ENCODE data around the gene POLR3K.

The POLR3K gene

DNA sequence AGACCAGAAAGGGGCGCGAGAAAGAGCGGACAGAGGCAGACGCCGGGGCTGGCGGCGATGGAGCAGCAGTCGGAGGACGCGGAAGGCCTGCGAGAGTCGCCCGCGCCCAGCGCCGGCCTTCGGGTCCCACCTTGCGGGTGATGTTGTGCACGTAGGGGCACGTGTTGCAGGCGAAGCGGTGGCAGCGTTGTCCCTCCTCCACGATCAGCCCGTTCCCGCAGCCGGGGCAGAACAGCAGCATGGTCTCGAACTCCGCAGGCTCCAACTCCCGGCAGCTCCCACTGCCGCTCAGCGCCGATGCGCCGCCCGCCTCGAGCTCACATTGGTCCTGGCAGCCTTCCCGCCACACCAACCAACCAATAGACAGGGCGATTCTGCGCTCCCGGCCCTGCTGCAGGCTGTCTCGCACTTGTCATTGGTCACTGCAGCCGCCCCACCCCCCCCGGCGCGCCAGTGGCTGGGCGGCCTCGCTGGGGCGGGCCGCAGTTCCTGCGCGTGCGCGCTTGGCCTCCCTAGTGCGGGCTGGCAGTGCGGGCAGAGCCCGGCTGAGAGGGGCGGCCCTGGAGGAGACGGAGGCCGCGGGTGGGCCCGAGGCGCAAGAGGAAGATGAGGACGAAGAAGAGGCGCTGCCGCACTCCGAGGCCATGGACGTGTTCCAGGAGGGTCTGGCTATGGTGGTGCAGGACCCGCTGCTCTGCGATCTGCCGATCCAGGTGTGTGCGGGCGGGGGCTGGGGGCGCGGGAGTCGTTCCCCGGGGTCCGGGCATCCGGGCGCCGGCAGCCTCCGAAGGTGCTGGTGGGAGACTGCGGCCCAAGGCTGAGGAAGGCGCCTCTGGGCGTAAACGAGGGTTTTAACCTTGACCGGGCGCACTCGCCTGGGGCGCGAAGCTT, at the start of gene POLR3K, which contains the start of gene SNRNP25:
Gene POLR3K (minus strand): TSS at position 263 of the 891 bp plus-strand sequence. CDS start 22 bp downstream, at position 241.
Gene SNRNP25 (plus strand): TSS at position 483 of the 891 bp plus-strand sequence. CDS start 189 bp downstream, at position 672.
- DNase-seq, result peak; percentile 97 to 98

DNA sequence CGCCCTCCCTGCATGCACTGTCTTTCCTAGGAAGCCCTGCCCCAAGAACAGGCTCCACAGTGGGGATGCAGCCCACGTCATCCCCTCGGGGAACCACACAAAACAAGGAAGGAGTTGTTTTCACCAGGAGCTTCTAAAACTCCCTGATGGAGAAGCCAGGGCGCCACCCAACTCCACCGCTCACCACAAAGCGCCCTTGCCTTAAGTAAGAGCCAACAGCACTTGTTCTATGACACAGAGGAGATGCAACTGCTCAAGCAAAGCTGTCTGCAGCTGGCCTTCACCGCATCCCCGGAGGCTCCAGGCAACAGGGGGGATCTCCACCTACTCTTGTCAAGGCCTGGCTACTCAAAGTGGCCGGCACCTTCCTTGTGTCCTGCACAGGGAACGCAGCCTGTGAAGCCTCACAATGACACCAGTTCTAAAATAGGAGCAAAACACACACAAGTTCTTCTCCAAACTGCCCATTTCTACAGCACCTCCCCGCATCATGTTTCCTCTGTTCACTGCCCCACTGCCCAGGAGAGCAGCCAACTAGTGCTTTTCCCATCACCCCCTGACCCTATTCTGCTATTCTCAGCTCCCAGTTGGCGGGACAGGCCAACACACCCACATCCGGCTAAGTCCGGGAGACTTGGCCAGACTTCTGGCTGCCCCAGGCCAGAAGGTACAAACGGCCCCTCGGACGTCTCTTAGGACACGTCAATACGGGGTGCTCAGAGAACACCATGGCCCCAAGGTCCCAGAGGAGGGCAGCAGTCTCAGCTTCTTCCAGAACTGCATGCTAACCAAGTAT, 48.9 kb upstream of the POLR3K start:
- no peak for DNase-seq

DNA sequence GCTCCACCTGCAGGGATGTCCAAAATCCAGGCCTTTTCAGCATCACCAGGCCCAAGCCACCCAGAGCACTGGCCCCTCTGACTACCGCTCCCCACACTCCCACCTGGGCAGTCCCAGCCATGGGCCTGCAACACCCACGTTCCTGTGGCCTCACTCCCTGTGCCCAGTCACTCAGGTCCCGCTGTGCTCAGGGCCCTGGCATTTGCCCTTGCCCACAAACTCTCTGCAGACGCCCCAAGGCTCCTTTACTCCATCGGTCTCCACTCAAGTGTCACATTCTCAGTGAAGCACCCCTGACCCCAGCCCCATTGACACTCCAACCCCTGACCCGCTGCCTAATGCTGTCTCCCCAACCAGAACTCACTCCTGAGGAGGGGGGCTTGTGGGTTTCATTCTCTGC, 48.2 kb upstream of the POLR3K start:
- no peak for DNase-seq

DNA sequence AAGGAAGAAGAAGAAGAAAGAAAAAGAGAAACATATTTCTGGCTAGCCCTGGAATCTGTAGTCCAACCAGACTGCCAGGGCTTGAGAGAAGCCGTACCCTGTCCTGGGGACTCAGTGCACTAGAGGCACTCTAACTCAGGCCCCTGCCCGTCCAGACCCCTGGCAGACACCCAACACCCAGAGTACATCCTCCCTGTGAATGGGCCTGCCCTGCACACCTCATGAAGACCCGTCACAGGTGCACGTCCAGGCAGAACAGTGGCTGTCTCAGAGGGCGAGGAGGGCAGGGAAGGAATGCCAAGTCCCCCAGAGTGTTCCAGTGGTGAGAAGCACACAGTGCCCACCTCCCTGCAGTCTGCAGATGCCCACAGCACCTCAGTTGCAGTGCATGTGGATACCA, 47.6 kb upstream of the POLR3K start:
- DNase-seq, result no peak

DNA sequence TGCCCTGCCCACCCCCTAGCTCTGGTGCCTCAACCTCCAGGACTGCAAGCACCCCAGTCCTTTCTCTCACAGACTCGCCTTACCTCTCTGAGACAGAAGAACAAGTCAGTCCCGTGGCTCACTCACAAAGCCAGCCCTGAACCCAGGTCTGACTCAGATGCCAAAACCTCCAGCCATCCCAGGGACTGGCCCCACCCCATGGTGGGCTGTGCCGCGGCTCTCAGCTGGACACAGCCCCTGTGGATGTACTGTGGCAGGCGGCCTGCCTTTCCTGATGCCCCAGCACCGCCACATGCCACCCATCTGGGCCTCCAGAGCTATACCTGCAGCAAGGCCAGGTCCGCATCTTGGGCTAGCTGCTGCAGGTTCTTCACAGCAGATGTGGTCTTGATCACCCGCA, 44.4 kb upstream of the POLR3K start:
- no peak for DNase-seq

DNA sequence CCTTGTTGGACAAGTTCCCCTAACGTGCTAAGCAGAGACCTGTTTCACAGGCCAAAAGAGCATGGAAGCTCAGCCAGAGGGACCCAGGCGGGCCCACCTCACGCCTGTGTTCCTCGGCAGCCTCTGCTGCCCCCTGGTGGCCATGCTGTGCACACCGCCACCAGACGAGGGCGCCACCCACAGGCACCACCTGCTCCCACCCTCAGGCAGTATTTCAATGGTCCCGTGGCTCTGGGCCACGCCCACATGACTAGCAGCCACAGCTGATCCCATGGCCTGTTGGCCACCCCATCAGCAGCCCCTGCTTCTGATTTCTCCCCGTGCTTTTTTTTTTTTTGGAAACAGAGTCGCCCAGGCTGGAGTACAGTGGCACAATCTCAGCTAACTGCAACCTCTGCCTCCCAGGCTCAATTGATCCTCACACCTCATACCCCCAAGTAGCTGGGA, 43.5 kb upstream of the POLR3K start:
- peak; percentile 77 to 88 for DNase-seq

DNA sequence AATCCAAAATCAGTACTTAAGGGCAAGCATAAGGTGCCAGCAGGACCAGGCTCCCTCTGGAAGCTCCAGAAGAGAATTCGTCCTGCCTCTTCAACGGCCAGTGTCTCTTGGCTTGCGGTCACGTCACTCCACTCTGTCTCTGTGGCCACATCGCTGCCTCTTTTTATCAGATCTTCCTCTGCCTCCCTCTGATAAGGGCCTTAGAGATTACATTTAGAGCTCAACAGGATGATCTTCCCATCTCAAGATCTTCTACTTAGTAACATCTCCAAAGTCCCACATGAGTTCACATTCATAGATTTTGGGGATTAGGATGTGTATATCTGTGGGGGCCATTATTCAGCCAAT, 41.5 kb upstream of the POLR3K start:
- DNase-seq, result no peak

DNA sequence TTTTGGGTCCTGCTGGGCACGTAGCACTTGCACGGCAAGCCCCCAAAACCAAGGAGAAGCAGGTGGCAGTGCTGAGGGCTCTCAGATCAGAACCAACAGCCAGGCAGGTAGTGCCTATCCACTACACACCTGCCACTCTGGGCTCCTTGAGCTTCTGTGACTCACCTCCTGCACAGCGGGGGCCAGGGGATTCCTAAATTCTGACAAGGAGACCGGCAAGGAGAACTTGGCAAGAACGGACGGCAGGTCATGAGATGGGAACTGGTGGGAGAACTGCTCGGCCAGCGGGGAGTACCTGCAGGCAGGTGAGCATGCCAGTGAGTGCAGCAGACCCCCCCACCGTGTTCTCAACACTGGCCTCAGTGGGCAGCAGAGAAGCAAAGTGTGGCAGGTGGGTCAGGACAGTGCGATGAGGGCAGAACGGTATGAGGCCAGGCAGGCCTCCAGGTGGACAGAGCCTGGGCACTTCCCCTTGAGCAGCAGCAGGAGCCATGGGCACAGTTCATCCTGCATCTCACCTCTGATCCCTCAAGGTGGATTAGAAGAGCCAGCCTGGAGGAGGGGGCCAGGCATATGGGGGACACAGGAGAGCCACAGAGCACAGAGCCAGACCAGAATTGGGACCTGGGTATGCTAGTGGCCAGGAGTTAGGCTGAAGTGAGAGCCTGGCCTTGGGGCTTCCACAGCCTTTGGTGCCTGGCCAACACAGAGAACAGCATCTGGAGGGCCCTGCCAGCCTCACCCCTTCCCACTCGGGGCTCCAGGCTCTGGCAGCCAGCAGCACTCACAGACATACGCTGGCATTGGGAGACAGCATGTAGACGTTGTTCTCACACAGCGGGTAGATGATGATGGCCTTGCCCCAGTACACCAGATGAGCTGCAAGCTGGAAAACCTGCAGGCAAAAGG, 39.3 kb upstream of the POLR3K start:
- no peak for DNase-seq

DNA sequence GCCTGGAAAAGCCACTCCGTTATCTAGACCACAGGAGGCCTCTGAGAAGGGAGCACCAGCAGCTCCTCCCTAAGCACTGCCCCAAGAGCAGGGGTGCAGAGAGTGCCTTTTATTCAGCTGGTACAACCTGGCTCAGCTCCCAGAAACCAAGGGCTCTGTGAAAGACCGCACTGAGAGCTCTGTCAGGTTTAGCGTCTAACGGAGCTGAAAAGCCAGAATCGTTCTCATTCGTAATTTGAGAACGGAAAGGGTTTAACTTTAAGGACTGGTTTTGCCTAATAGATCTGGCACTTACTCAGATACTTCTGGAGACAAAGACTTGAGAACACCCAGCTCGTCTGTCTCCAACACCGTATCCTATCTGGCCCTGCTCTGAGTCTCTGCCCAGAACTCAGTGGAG, 38.1 kb upstream of the POLR3K start:
- peak; percentile 44 to 76 for DNase-seq

DNA sequence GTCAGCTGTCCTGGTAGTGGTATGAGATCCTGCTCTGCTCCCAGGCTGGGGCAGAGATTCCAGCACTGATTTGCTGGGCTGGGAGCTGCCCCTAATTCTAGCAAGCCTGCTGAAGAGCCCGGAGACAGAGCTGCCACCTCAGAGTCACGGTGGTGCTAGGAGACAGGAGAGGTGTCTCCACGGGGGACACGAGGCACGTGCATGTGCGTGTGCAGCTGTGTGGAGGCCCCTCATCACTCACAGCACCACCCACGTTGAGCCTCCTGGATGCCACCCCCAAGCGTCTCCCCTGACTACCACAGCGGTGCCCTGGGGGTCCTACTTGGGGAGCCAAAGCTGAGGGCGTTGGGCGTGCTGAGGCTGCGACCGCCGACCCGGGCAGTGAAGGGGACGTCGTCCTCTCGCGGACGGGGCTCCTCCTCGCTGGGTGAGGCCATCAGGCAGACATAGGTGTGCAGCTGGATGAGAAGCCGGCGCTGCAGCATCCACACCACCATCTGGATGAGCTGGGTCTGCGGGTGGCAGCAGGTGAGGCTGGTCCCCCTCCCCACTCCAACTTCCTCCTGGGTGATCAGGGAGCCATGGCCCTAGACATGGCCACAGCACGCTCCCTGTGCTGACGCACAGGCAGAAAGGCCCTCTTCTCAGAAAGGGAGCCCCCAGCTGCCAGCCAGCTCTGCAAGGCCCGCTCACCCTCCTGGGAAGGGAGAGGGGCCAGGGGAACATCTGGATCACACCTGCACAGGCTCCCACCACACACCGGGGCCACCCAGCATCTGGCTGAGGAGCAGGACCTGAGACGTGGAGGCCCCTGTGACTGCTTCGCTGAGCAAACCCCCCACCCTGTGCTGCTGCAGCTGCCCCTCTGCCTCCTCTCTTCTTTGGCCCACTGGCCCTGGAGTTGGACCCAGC, 36.2 kb upstream of the POLR3K start:
- no peak for DNase-seq

DNA sequence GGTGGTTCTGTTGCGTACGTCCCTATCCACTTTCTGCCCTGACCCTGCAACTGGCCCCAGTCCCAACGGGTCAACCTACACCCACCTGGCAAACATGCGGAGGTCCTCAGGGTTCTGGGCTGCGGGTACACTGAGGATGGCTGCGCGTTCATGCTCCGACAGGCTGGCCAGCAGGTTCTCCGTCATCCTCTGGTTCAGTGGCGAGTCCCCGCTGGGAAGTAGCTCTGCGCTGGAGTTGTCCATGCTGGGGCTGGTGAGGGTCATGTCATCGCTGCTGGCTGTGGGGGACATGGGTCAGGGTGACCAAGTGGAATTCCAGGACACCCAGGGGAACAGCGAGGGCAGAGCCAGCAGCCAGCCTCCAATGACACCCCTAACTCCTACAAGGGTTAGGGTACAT, 35.2 kb upstream of the POLR3K start:
- DNase-seq, result no peak

DNA sequence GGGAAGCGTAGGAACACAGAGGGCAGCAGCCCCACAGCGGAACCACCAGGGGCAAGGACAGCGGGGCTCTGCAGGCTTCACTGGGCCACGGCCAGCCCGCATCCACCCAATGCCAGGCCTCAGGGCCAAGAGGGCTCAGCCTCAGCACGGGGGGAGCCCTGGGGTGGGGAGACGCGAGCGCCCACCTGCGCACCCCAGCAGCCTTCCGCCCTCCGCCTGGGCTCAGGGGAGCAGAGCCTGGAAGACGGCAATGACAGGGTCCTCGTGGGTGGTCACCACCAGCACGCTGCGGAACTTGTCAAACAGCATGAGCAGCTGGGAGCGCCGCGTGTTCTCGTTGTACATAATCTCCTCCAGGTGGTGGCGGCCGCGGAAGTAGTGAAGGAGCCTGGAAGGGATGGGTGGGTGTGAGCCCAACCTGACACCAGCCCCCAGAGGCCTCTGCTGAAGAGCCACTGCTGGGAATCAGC, 33.1 kb upstream of the POLR3K start:
- DNase-seq, result no peak

DNA sequence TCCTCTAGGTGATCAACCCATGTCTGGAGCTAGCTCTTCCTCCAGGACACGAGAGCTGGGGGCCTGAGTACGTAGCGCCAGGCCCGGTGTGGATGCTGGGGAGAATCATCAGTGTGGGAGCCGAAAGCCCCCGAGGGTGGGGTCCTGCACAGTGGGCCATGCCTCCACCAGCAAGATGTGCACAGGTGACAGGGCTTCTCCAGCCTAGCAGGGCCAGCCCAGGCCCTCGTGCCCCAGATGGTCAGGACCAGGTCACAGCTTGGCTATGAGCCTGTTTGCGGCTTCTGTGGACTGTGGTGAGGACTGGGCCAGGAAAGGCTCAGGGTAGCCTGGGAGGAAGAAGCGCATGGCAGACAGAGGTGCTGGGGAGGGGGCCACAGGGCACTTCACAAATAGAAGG, 32.5 kb upstream of the POLR3K start:
- DNase-seq, result no peak

DNA sequence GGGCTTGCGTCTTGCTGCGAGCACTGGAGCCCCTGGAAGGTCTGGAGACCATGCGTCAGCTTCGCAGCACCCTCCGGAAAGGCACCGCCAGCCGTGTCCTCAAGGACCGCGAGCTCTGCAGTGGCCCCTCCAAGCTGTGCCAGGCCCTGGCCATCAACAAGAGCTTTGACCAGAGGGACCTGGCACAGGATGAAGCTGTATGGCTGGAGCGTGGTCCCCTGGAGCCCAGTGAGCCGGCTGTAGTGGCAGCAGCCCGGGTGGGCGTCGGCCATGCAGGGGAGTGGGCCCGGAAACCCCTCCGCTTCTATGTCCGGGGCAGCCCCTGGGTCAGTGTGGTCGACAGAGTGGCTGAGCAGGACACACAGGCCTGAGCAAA, 32.0 kb upstream of the POLR3K start:
- no peak for DNase-seq

DNA sequence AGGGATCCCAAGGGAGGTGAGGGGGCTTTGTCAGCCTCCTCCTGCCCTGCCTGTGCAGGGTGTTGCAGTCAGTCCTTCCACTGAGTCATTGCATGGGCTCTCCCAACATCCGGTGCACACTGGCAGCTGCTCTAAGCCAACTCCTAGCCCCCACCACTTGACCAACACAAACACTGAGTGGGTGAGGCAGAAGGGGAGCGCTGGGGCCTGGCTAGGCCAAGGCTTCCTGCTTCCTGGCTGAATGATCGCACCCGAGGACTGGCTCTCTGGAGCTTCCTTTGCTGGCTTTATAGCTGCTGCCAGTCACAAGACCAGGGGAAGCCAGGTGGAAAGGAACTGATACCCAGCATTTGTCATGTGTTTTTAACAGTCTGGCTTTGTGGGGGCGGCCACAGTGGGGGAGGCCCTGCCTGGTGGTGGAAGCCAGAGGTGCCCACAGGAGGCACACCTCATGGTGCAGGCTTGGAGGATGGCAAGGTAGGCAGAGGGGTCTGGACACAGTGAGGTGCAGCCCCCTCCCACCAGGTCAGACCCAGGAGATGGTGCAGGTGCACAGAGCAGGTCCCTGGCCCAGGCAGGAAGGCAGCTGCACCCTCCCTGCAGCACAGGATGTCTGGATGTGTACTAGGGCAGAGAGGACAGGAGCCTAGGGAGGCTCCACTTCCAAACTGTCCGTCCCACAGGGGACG, 31.5 kb upstream of the POLR3K start:
- DNase-seq, result no peak

DNA sequence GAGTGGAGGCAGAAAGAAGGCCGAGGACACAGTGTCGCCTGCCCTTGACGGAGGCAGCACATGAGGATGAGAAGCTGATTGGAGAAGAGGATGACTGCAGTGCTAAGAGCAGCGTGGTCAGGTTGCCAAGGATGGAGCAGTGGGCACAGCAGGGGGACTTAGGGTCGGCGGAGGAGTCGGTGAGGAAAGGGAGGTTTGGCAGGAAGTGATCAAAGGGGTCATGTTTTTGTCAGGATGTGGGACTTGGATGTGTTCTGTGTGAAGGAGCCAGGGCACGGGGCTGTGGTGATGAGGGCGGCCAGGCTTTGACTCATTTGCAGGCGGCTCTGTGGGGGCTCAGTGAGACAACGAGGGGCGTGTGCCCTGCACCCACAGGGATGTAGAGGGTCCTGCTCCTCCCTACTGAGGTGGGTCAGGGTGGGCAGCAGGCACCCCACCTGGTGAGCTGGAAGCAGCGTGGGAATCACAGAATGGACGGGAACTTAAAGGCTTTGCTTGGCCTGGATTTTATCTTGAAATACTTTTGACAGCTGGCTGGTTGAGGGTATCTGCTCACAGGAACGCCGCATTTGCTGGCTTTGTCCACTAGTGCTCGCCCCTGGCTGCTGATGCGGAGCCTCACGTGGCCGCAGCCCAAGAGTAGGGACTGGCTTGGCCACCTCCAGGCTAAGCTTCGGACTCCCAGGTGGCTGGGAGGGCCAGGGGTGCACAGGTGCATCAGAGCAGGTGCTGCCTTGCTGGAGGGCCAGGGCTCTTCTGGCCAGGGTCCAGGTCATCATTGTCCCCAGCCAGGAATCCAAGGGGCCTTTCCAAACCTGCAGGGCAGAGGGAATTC, 30.6 kb upstream of the POLR3K start:
- DNase-seq, result no peak

DNA sequence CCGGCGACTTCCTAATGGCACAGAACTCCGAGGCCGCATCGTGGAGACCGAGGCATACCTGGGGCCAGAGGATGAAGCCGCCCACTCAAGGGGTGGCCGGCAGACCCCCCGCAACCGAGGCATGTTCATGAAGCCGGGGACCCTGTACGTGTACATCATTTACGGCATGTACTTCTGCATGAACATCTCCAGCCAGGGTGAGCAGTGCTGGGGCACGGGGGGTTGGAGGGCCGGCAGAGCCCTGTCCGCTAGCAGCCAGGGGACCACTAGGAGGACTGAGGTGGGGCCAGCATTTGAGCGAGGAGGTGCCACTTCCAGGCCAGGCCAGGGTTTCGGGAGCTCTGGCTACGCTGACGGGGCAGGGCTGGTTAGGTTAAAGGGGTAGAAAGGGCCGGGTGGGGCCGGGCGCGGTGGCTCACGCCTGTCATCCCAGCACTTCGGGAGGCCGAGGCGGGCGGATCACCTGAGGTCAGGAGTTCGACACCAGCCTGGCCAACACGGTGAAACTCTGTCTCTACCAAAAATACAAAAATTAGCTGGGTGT, 29.7 kb upstream of the POLR3K start:
- DNase-seq, result no peak

DNA sequence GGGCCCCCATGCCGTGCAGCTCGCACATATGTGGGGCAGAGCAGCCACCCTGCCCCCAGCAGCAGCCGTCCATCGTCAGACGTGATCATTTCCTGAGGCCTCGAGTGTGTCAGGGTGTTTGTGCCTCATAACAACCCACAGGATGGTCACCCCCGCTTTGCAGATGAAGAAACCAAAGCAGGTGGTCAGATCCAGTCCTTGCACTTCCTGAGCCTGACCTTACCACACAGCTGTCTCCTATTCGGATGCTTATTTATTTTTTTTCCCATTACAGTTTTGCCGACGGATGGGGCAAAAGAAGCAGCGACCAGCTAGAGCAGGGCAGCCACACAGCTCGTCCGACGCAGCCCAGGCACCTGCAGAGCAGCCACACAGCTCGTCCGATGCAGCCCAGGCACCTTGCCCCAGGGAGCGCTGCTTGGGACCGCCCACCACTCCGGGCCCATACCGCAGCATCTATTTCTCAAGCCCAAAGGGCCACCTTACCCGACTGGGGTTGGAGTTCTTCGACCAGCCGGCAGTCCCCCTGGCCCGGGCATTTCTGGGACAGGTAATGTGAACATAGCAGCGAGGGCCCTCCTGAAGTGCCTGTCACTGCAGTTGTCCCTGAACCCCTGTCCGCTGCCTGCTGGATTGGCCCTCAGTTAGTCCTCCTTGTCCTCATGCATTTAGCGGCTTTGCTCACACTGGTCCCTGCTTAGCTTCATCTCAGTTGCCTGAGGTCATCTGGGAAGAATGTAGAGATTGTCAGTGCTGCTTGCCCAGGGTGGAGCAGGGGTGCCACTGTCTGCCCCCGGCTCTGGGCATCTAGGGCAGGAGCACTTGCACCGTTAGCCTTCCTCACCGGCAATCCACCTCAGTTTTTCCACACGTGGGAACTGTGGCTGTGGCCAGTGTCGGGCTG, 26.0 kb upstream of the POLR3K start:
- DNase-seq, result no peak

All from NCI-H187 (cell line).